ENCODE measurements around the gene CES3. TPM values are rescaled to one million over a fixed set of nuclear protein-coding genes. Genes with fewer than 3 reads are reported as not detected.

The CES3 gene
- polyA plus RNA-seq, 1 donor (not counting 4 experiments of a cell fraction or from before 2014, with no cell fraction given) = 1.5 TPM

GRCh38 chr16:66942981-66943380, 18.1 kb upstream of the CES3 start:
- H4K20me1 ChIP-seq (ENCODE audit: control insufficient read depth, extremely low read depth, insufficient read depth, low read length) = no peaks in the 10 kb centered on the region
- H3K27me3 ChIP-seq (ENCODE audit: control insufficient read depth, extremely low read depth, insufficient read depth, low read length) = no peaks in the 10 kb centered on the region
- H3K36me3 ChIP-seq (ENCODE audit: control insufficient read depth in 2 of 2, extremely low read depth in 1 of 2, insufficient read depth in 2 of 2, low read length in 2 of 2) = peaks cover 45 to 50% of the 10 kb centered on the region in 2 experiments
- no peak overlapping the region for H3K9ac ChIP-seq (ENCODE audit: control insufficient read depth, extremely low read depth, insufficient read depth, low read length)
- H3K9me3 ChIP-seq (ENCODE audit: control insufficient read depth, low read depth, low read length) = no peaks in the 10 kb centered on the region
- TF ChIP-seq CTCF (optimal IDR thresholded peaks at IDR 0.05 in 1 of 3, IDR thresholded peaks at IDR 0.05 in 1 of 3, conservative IDR thresholded peaks at IDR 0.05 in 1 of 3; ENCODE audit: extremely low read depth in 1 of 3, insufficient read depth in 2 of 3, low read length in 3 of 3) (no peak), EZH2 (IDR thresholded peaks at IDR 0.05; ENCODE audit: low read length) (no peak)
- no peak overlapping the region for H3K4me2 ChIP-seq (ENCODE audit: control insufficient read depth, extremely low read depth, insufficient read depth, low read depth, low read length)
- dilution Hi-C loops (cut with MboI; ENCODE audit: extremely low pct_ligation_motif_present, low sequenced_read_pairs) = no loop called here
- H3K4me1 ChIP-seq (ENCODE audit: control insufficient read depth, extremely low read depth, insufficient read depth, low read length) = peaks cover 3% of the 10 kb centered on the region
- H3K4me3 ChIP-seq (ENCODE audit: control insufficient read depth in 2 of 3, extremely low read depth in 1 of 3, insufficient read depth in 2 of 3, low read depth in 1 of 3, low read length in 3 of 3) = no peak overlapping the region
- no peak for FAIRE-seq
- no peak for DNase-seq (ENCODE audit: low read depth, low spot score)
- H3K9me1 ChIP-seq (ENCODE audit: control insufficient read depth, extremely low read depth, insufficient read depth, low read length) = no peaks in the 10 kb centered on the region
- peaks cover 11% of the 10 kb centered on the region for H3K79me2 ChIP-seq (ENCODE audit: control insufficient read depth, insufficient read depth, low read length)
- no peak overlapping the region for H3K27ac ChIP-seq (ENCODE audit: control insufficient read depth, insufficient read depth, low read length)
- no peak overlapping the region for H2AFZ ChIP-seq (ENCODE audit: control insufficient read depth, low read length)

DNA sequence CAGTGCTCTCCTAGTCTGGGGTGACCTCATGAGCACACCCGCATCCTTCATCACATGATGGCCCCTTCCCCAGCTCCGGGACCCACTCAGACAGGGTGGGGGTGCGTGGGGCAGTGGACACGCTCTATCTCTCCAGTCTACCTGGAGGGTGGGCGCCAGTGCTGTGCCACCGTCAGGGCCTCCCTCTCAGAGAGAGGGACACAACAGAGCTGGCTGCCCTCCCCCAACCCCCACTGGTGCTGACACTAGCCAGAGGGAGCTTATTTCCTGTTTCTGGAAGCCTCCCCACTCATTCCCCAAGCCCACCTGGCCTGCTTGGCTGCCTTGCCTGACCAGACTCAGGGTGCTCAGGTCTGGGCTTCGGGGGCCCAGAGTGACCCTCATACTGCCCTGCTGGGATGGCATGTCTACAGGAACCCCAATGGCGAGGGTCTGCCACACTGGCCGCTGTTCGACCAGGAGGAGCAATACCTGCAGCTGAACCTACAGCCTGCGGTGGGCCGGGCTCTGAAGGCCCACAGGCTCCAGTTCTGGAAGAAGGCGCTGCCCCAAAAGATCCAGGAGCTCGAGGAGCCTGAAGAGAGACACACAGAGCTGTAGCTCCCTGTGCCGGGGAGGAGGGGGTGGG, 17.5 kb upstream of the CES3 start:
- H3K9me3 ChIP-seq (ENCODE audit: control insufficient read depth, low read depth, low read length) = no peaks in the 10 kb centered on the region
- no peaks in the 10 kb centered on the region for H4K20me1 ChIP-seq (ENCODE audit: control insufficient read depth, extremely low read depth, insufficient read depth, low read length)
- H3K4me3 ChIP-seq (ENCODE audit: control insufficient read depth in 2 of 3, extremely low read depth in 1 of 3, insufficient read depth in 2 of 3, low read depth in 1 of 3, low read length in 3 of 3) = no peak overlapping the region
- peaks cover 43 to 46% of the 10 kb centered on the region in 2 experiments for H3K36me3 ChIP-seq (ENCODE audit: control insufficient read depth in 2 of 2, extremely low read depth in 1 of 2, insufficient read depth in 2 of 2, low read length in 2 of 2)
- H3K4me2 ChIP-seq (ENCODE audit: control insufficient read depth, extremely low read depth, insufficient read depth, low read depth, low read length) = no peak overlapping the region
- H3K9me1 ChIP-seq (ENCODE audit: control insufficient read depth, extremely low read depth, insufficient read depth, low read length) = no peaks in the 10 kb centered on the region
- H3K27me3 ChIP-seq (ENCODE audit: control insufficient read depth, extremely low read depth, insufficient read depth, low read length) = no peaks in the 10 kb centered on the region
- no peak overlapping the region for H3K27ac ChIP-seq (ENCODE audit: control insufficient read depth, insufficient read depth, low read length)
- peaks cover 6% of the 10 kb centered on the region for H3K79me2 ChIP-seq (ENCODE audit: control insufficient read depth, insufficient read depth, low read length)
- no peak for DNase-seq (ENCODE audit: low read depth, low spot score)
- H2AFZ ChIP-seq (ENCODE audit: control insufficient read depth, low read length) = no peak overlapping the region
- no peak for FAIRE-seq
- no peak for TF ChIP-seq CTCF (optimal IDR thresholded peaks at IDR 0.05 in 1 of 3, IDR thresholded peaks at IDR 0.05 in 1 of 3, conservative IDR thresholded peaks at IDR 0.05 in 1 of 3; ENCODE audit: extremely low read depth in 1 of 3, insufficient read depth in 2 of 3, low read length in 3 of 3)
- TF ChIP-seq EZH2 (IDR thresholded peaks at IDR 0.05; ENCODE audit: low read length) = no peak
- H3K4me1 ChIP-seq (ENCODE audit: control insufficient read depth, extremely low read depth, insufficient read depth, low read length) = peaks cover 6% of the 10 kb centered on the region
- no peak overlapping the region for H3K9ac ChIP-seq (ENCODE audit: control insufficient read depth, extremely low read depth, insufficient read depth, low read length)
- dilution Hi-C loops (cut with MboI; ENCODE audit: extremely low pct_ligation_motif_present, low sequenced_read_pairs) = no loop called here

Data from keratinocyte (primary cell).